Measurements from ENCODE around the gene ZNF511. TPM values are rescaled to one million over a fixed set of nuclear protein-coding genes. Genes with fewer than 3 reads are reported as not detected.

Gene ZNF511
- total RNA-seq, 1 experiment from 2014 or later = 80.3 TPM

DNA sequence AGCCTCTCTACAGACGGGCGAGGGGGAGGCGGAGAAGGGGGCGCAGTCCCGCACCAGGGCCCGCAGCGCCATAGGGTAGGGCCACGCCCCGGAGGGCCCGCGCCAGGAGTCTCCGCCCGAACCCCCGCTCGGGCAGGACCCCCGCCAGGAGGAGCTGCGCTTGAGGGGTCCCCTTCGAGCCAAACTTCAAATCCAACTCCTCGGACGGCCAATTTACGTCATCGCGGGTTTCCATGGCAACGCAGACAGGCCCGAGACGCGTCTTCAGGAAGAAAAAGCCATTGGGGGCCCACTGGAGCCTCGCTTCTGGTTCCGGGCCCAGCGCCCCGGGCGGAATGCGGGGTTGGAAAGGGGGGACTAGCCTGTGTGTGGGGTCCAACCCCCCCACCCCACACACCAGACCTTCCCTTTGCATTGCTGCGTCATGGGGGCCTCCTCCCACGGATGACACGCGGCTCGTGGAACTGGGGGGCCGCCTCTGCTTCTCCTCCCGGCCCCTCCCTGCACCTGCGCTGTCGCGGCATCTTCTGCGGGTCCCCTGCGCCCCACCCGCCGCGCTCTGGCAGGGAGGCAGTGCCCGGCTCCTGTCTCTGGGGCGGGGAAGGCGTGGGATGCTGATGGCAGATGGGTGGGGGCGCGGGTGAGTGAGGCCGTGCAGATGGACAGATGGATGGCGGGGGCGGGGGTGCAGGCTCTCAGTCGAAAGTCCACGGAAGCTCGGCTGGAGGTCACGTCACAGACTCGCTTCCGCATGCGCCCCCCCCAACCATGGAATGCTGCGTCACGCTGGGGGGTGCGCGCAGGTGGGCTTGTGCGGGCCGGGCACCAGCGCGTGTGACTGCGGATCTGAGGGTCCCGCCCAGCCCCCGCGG lies 26.8 kb downstream of the ZNF511 start:
- DNase-seq (ENCODE audit: low spot score) = no peak

DNA sequence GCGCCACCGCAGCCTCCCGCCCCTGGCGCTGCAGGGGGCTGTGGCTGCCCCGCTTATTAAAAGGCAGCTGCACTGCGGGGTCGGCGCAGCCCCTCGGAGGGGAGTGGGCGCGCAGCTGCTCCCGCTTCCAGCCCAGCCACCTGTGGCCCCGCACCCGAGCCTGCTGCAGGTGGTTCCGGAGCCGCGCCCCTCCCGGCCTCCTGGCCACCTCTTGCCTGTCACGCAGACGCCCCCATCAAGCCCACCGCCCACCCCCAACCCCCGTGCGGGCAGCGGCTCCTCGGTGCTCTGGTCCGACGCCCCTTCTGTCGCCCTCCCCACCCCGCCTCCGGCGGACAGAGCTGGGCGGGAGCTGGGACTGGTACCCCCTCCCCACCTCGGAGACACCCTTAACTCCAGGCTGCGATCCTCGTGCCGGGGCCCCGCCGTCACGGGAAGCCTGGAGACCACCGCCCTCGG lies 27.4 kb downstream of the ZNF511 start:
- no peak for DNase-seq (ENCODE audit: low spot score)

DNA sequence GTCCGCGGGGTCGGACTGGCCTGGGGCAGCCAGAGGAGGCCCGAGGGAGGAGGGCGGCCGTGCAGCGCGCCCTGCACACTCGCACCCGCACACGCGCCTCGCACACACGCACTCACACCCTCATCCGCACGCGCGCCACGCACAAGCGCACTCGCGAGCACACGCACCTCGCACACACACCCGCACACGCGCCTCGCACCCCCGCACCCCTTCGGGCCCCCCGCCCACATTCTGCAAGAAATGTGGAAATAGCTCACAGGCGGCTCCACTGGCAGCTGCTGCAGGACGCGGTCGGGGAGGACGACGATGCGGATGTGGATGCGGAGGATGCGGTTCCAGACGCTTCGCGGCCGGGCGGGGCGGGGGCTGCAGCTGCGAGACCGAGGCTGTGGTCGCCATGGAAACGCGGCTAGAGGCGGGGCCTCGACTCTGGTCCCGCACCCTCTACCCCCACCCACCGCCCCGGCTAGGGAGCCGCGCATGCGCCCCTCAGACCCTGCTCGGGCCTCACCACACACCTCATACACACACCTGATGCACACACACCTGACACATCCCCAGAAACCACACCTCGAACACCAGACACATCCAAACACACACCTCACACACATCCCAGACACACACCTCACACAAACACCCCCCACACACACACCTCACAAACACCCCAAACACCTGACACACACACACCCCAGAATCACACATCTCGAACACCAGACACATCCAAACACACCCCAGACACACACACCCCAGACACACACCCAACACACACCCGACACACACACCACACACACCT lies 28.1 kb downstream of the ZNF511 start, which contains the start of gene CALY:
CALY (minus strand) TSS at position 320 of the 793 bp plus-strand sequence. CDS start 7,907 bp downstream, outside the sequence.
- DNase-seq (ENCODE audit: low spot score) = no peak

DNA sequence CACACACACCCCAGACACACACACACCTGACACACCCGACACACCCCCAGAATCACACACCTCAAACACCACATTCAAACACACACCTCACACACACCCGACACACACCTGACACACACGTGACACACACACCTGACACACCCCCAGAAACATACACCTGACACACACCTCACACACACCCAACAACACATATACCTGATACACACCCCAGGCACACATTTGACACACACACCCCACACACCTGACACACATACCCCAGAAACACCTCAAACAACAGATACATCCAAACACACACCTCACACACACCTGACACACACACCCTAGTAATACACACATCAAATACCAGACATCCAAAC lies 28.6 kb downstream of the ZNF511 start:
- no peak for DNase-seq (ENCODE audit: low spot score)

GRCh38 chr10:133338080-133339071 lies 29.7 kb downstream of the ZNF511 start:
- no peak for DNase-seq (ENCODE audit: low spot score)

GRCh38 chr10:133339708-133340380 lies 31.1 kb downstream of the ZNF511 start:
- no peak for DNase-seq (ENCODE audit: low spot score)

GRCh38 chr10:133341983-133342382 lies 33.3 kb downstream of the ZNF511 start:
- DNase-seq (ENCODE audit: low spot score) = no peak

GRCh38 chr10:133342942-133343341 lies 34.2 kb downstream of the ZNF511 start:
- no peak for DNase-seq (ENCODE audit: low spot score)

- DNase-seq (ENCODE audit: low spot score) = no peak
These were observed 34.8 kb downstream of the ZNF511 start for GRCh38 chr10:133343558-133343957.

- no peak for DNase-seq (ENCODE audit: low spot score)
These were observed 35.5 kb downstream of the ZNF511 start for GRCh38 chr10:133344236-133344635.

DNA sequence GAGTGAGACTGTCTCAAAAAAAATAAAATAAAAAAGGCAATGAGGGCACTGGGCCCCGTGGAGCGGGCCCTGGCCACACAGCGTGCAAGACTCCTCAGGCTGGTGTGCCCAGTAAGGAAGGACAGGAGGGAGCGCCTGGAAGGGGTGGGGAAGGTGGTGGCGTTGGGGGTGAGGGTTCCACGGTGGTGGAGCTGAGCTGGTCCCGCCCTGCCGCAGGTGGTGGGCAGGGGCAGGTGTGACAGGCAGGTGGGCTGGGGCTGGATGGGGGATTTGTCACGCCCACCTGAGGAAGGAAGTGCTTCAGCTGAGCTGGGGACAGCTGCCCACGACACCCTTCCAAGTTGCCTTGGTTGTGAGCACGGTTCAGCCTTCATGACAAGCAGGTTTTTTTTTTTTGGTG lies 37.7 kb downstream of the ZNF511 start:
- no peak for DNase-seq (ENCODE audit: low spot score)

DNA sequence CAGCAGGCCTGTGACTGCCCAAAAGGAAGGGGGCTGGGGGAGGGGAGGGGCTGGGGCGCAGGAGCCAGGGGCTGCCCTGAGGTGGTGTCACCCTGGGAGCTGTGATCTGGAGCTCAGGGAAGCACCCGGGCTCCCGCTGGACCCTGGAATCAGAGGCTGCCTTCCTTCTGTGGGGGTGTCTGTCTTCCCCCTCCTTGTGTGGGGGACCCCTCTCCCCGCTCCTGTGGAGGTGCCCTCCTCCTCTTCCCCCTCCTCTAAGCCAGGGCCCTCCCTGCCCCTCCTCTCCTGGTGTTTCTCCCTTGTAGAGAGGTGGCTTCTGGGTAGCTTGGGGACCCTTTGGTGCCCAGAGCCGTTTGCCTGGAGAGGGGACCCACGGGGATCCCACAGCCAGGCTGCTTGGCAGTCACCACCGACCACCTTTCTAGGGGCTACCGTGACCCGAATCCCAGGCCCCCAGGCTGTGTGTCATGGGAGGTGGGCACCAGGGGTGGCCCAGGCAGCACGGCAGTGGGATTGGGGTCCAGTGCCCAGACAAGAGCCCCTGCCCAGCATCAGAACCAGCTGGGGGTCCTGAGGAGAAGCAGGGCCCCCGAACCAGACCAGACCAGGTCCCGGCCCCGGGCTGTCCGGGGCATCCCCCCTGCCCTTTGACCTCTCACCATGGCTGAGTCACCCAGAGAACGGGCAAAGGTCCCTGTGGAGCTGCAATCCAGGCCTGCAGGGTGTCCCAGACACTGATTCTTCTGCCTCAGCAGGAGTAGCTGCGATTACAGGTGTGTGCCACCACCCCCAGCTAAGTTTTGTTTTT lies 39.2 kb downstream of the ZNF511 start:
- peak; percentile 30 for DNase-seq (ENCODE audit: low spot score)

- no peak for DNase-seq (ENCODE audit: low spot score)
These were observed 40.5 kb downstream of the ZNF511 start for GRCh38 chr10:133349160-133349568.

- no peak for DNase-seq (ENCODE audit: low spot score)
These were observed 40.9 kb downstream of the ZNF511 start for GRCh38 chr10:133349577-133350011.

GRCh38 chr10:133350283-133350949 lies 41.7 kb downstream of the ZNF511 start:
- no peak for DNase-seq (ENCODE audit: low spot score)

GRCh38 chr10:133350950-133351329 lies 42.2 kb downstream of the ZNF511 start:
- peak; percentile 37 for DNase-seq (ENCODE audit: low spot score)

DNA sequence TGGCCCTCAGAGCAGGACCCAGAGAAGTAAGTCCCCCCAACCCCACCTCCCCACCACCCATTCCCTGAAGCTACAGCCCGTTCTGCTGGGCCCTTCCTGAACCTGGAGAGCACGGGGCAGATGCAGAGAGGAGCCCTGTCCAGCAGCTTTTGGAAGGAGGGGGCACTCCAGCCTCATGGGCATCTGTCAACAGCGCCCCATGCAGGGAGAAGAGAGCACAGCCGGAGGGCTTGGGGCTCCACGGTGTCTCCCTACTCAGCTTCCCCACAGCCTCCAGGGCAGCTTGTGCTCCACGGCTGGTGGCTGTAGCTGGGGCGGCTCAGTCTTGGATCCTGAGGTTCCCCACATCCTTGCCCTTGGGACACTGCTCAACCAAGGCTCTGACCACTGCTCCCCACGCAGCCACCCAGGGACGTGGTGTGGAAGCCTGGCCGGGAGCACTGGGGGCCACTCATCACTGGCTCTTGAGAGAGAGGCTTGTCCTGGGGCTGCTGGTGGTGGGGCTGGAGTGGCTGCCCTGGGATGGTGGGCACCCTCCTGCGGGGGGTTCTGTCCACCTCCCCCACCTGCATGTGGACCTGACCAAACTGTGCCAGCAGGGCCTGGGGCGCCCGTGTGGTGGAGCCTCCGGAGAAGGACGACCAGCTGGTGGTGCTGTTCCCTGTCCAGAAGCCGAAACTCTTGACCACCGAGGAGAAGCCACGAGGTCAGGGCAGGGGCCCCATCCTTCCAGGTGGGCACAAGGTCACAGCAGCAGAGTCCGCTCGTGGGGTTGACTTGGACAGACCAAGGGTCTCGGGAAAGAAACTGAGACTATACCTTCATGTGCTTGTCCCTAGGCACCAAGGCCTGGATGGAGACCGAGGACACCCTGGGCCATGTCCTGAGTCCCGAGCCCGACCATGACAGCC lies 42.9 kb downstream of the ZNF511 start:
- no peak for DNase-seq (ENCODE audit: low spot score)

Measured in HT-29 (cell line).